ENCODE results near the gene EXOC6. TPM values are rescaled to one million over a fixed set of nuclear protein-coding genes. Genes with fewer than 3 reads are reported as not detected.

EXOC6 gene
- total RNA-seq, 1 donor from 2014 or later, result 17.2 TPM

GRCh38 chr10:92891885-92892690 is 43.8 kb downstream of the EXOC6 start:
- peaks cover 2% of the 10 kb centered on the region for H3K36me3 ChIP-seq
- no peak overlapping the region for H3K4me3 ChIP-seq
- peaks cover 26% of the 10 kb centered on the region for H3K4me1 ChIP-seq
- no peak for TF ChIP-seq CTCF (IDR thresholded peaks at IDR 0.05; ENCODE audit: borderline replicate concordance)
- H3K27me3 ChIP-seq (ENCODE audit: low read depth), result no peaks in the 10 kb centered on the region
- no peak overlapping the region for H3K27ac ChIP-seq (replicated peaks)
- H3K9me3 ChIP-seq (replicated peaks), result no peaks in the 10 kb centered on the region
- DNase-seq, result no peak
- intact Hi-C loops (cut with micrococcal nuclease), result no loop called here

GRCh38 chr10:92892691-92893054 is 44.4 kb downstream of the EXOC6 start:
- intact Hi-C loops (cut with micrococcal nuclease), result no loop called here
- no peak for DNase-seq
- no peak for TF ChIP-seq CTCF (IDR thresholded peaks at IDR 0.05; ENCODE audit: borderline replicate concordance)

GRCh38 chr10:92894081-92894655 is 45.8 kb downstream of the EXOC6 start:
- no peak for TF ChIP-seq CTCF (IDR thresholded peaks at IDR 0.05; ENCODE audit: borderline replicate concordance)
- H3K4me1 ChIP-seq, result peaks cover 11% of the 10 kb centered on the region
- H3K4me3 ChIP-seq, result no peak overlapping the region
- peaks cover 8% of the 10 kb centered on the region for H3K36me3 ChIP-seq
- H3K27me3 ChIP-seq (ENCODE audit: low read depth), result no peaks in the 10 kb centered on the region
- no peaks in the 10 kb centered on the region for H3K9me3 ChIP-seq (replicated peaks)
- no peak overlapping the region for H3K27ac ChIP-seq (replicated peaks)
- intact Hi-C loops (cut with micrococcal nuclease), result no loop called here
- no peak for DNase-seq

More at GRCh38 chr10:92892691-92893054, 44.4 kb downstream of the EXOC6 start:
- Histone ChIP-seq H3K4me1 (peaks cover 22% of the 10 kb centered on the region), H3K27ac (replicated peaks) (no peak overlapping the region), H3K4me3 (no peak overlapping the region), H3K27me3 (ENCODE audit: low read depth) (no peaks in the 10 kb centered on the region), H3K9me3 (replicated peaks) (no peaks in the 10 kb centered on the region), H3K36me3 (peaks cover 8% of the 10 kb centered on the region)

- Histone ChIP-seq H3K9me3 (replicated peaks) (no peaks in the 10 kb centered on the region), H3K27ac (replicated peaks) (no peak overlapping the region), H3K4me1 (no peaks in the 10 kb centered on the region), H3K27me3 (ENCODE audit: low read depth) (no peaks in the 10 kb centered on the region), H3K4me3 (no peak overlapping the region), H3K36me3 (peaks cover 8% of the 10 kb centered on the region)
- TF ChIP-seq CTCF (IDR thresholded peaks at IDR 0.05; ENCODE audit: borderline replicate concordance), result no peak
- DNase-seq, result no peak
- intact Hi-C loops (cut with micrococcal nuclease), result no loop called here
These were observed 49.6 kb downstream of the EXOC6 start for GRCh38 chr10:92897916-92898315.

- Histone ChIP-seq H3K9me3 (replicated peaks) (no peaks in the 10 kb centered on the region), H3K27me3 (ENCODE audit: low read depth) (no peaks in the 10 kb centered on the region), H3K4me3 (no peak overlapping the region), H3K27ac (replicated peaks) (no peak overlapping the region), H3K36me3 (peaks cover 17% of the 10 kb centered on the region), H3K4me1 (no peaks in the 10 kb centered on the region)
- no peak for DNase-seq
- intact Hi-C loops (cut with micrococcal nuclease), result no loop called here
- no peak for TF ChIP-seq CTCF (IDR thresholded peaks at IDR 0.05; ENCODE audit: borderline replicate concordance)
These were observed 53.5 kb downstream of the EXOC6 start for GRCh38 chr10:92901819-92902251.

Measured in left ventricle myocardium inferior (tissue), 1 donor.